Neutrophil (primary cell): ENCODE measurements around the gene TNNI3K.

Experiments used
- H3K27ac ChIP-seq: fragments of 200-600 bp; sonication (generic); 2 replicates; pipeline ENCODE4 v1.5.1; 2016; ENCODE audit warnings: mild to moderate bottlenecking, moderate library complexity
- H3K27me3 ChIP-seq: fragments of 200-600 bp; sonication (generic); 2 replicates; pipeline ENCODE4 v1.6.0; 2016; ENCODE audit warnings: mild to moderate bottlenecking
- H3K36me3 ChIP-seq: fragments of 200-600 bp; sonication (generic); 2 replicates; pipeline ENCODE4 v1.5.1; 2017
- H3K4me1 ChIP-seq, 2 experiments: fragments of 200-600 bp in 1 of 2; sonication (generic) in 1 of 2; 1 replicate in 1 of 2; 2 replicates in 1 of 2; pipeline versions ENCODE4 v1.5.1 to v1.6.1; 2013 to 2016; ENCODE audit warnings: low read depth in 1 of 2, low read length in 1 of 2, mild to moderate bottlenecking in 1 of 2, moderate library complexity in 1 of 2; ENCODE audit not compliant: control insufficient read depth in 1 of 2, insufficient read depth in 1 of 2
- H3K4me3 ChIP-seq, 2 experiments: fragments of 200-600 bp in 1 of 2; sonication (generic) in 1 of 2; 1 replicate in 1 of 2; 2 replicates in 1 of 2; pipeline ENCODE4 v1.5.1; 2013 to 2016; ENCODE audit warnings: low read depth in 1 of 2, low read length in 1 of 2, mild to moderate bottlenecking in 1 of 2, moderate library complexity in 1 of 2
- H3K9me3 ChIP-seq: fragments of 200-600 bp; sonication (generic); 2 replicates; pipeline ENCODE4 v1.5.1; 2016
- TF ChIP-seq, protein P1 (sequence below): fragments of 200-600 bp; sonication (generic); IDR thresholded peaks from 2 replicates; pipeline ENCODE4 v1.5.1; 2016; ENCODE audit warnings: antibody characterized with exemption

TNNI3K gene

GRCh38 chr1:74481607-74482006 lies 246.4 kb downstream of the TNNI3K start:
- Histone ChIP-seq H3K4me3 (no peak overlapping the region), H3K36me3 (no peaks in the 10 kb centered on the region), H3K9me3 (no peaks in the 10 kb centered on the region), H3K27me3 (no peaks in the 10 kb centered on the region), H3K4me1 (no peaks in the 10 kb centered on the region), H3K27ac (no peak overlapping the region)
- TF ChIP-seq, protein P1, sequence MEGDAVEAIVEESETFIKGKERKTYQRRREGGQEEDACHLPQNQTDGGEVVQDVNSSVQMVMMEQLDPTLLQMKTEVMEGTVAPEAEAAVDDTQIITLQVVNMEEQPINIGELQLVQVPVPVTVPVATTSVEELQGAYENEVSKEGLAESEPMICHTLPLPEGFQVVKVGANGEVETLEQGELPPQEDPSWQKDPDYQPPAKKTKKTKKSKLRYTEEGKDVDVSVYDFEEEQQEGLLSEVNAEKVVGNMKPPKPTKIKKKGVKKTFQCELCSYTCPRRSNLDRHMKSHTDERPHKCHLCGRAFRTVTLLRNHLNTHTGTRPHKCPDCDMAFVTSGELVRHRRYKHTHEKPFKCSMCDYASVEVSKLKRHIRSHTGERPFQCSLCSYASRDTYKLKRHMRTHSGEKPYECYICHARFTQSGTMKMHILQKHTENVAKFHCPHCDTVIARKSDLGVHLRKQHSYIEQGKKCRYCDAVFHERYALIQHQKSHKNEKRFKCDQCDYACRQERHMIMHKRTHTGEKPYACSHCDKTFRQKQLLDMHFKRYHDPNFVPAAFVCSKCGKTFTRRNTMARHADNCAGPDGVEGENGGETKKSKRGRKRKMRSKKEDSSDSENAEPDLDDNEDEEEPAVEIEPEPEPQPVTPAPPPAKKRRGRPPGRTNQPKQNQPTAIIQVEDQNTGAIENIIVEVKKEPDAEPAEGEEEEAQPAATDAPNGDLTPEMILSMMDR = no peak

GRCh38 chr1:74485622-74486021 lies 250.4 kb downstream of the TNNI3K start:
- no peak overlapping the region for H3K4me3 ChIP-seq
- H3K9me3 ChIP-seq = no peaks in the 10 kb centered on the region
- H3K36me3 ChIP-seq = no peaks in the 10 kb centered on the region
- no peaks in the 10 kb centered on the region for H3K4me1 ChIP-seq
- TF ChIP-seq, protein P1 = no peak
- no peaks in the 10 kb centered on the region for H3K27me3 ChIP-seq
- no peak overlapping the region for H3K27ac ChIP-seq

DNA sequence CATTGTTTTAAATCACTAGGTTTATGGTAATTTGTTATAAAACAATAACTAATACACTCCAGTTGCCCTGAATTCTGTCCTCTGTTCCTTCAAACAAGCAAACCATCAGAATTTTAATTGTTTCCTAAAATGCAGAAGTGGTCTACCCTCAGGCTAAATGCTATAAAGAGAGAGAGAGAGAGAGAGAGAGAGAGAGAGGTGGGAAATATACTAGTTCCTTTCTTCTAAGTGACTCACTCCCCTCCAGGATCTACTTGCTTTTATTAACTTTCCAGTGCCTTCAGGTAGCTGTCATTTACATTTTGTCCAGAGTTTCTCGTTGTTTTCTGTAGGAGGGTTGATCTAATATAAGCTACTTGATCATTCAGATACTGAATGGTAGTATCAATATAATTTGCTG lies 250.8 kb downstream of the TNNI3K start:
- TF ChIP-seq, protein P1 = no peak
- no peak overlapping the region for H3K4me3 ChIP-seq
- H3K36me3 ChIP-seq = no peaks in the 10 kb centered on the region
- H3K9me3 ChIP-seq = no peaks in the 10 kb centered on the region
- no peaks in the 10 kb centered on the region for H3K27me3 ChIP-seq
- no peak overlapping the region for H3K27ac ChIP-seq
- H3K4me1 ChIP-seq = no peaks in the 10 kb centered on the region

DNA sequence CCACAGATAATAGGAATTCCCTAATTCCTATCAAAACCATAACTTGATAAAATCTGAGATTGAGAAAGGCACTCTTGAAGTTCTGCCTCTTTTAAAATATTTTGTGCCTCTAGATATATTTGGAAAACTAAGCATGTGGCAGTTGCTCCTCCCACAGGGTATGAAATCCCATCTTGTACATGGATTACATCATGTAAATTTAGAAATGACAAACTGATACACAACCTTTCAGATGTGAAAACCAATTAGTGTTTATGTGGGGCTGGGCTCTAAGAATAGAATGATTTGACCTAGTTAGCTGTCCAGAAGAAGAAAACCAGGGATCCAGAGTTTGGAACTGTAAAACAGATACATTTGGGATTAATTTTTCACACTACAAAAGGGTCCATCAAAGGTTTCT lies 261.5 kb downstream of the TNNI3K start:
- Histone ChIP-seq H3K9me3 (no peaks in the 10 kb centered on the region), H3K4me1 (no peaks in the 10 kb centered on the region), H3K4me3 (no peak overlapping the region), H3K27me3 (no peaks in the 10 kb centered on the region), H3K36me3 (no peaks in the 10 kb centered on the region), H3K27ac (no peak overlapping the region)
- TF ChIP-seq, protein P1 = no peak

- Histone ChIP-seq H3K36me3 (no peaks in the 10 kb centered on the region), H3K4me1 (no peaks in the 10 kb centered on the region), H3K27ac (no peak overlapping the region), H3K9me3 (no peaks in the 10 kb centered on the region), H3K4me3 (no peak overlapping the region), H3K27me3 (no peaks in the 10 kb centered on the region)
- TF ChIP-seq, protein P1 = no peak
These were observed 263.7 kb downstream of the TNNI3K start for GRCh38 chr1:74498901-74499300.

DNA sequence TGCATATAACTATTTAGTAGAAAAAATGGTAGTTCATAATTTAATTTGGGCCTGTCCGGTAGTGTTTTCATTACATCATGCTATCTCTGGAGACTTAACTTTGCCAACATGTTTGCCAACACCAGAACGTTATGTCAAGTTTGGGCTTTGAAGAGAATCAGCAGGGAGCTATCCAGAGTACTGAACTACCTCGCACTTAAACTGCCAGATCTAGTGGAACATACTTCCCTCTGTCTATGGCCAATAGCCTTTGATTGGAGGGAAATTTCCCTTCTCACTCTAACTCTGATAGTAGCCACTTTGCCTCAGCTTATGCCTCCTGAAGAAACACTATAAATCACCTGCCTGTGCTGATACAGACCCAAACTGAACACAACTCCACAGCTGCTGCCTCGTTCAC lies 267.2 kb downstream of the TNNI3K start:
- Histone ChIP-seq H3K36me3 (no peaks in the 10 kb centered on the region), H3K4me1 (no peaks in the 10 kb centered on the region), H3K27me3 (no peaks in the 10 kb centered on the region), H3K9me3 (no peaks in the 10 kb centered on the region), H3K4me3 (no peak overlapping the region), H3K27ac (no peak overlapping the region)
- TF ChIP-seq, protein P1 = no peak
